SK-N-SH (cell line): ENCODE data around the gene FAM163A. TPM values are rescaled to one million over a fixed set of nuclear protein-coding genes. Genes with fewer than 3 reads are reported as not detected.
A peak's percentile ranks its signal among the peaks of the same experiment; 100 is the strongest.

Experiments
- CTCF ChIA-PET: fragments of 300-600, 350-600 bp; formaldehyde crosslinking; extraction: SDS; loops from one replicate; lab custom pipeline; 2021; lab: Yijun Ruan, JAX
- POLR2A ChIA-PET: fragments of 350-600 bp; sonication (Branson Sonifier 250); formaldehyde crosslinking; extraction: SDS; loops from one replicate; lab custom pipeline; 2020; ENCODE audit warnings: antibody characterized with exemption, inconsistent platforms; lab: Yijun Ruan, JAX
- DNase-seq: peaks from one replicate; pipeline ENCODE4 v3.0.0; 2012
- H2AFZ ChIP-seq: fragments of 200-600 bp; sonication (generic); 2 replicates; pipeline ENCODE4 v1.8.1; 2016; ENCODE audit warnings: antibody characterized with exemption, mild to moderate bottlenecking, low read depth
- H3F3A ChIP-seq: fragments of 200-600 bp; sonication (generic); replicated peaks from 2 replicates; pipeline ENCODE3; 2016; ENCODE audit warnings: antibody characterized with exemption, mild to moderate bottlenecking; ENCODE audit not compliant: insufficient read depth
- H3K27ac ChIP-seq, 2 experiments: fragments of 200-500 bp in 1 of 2; fragments of 200-600 bp in 1 of 2; sonication (Bioruptor generic) in 1 of 2; sonication (generic), shearing (Covaris generic) in 1 of 2; 2 replicates each; pipeline versions ENCODE4 v1.5.1 to v1.6.1; 2014 to 2016; ENCODE audit warnings: low read depth in 2 of 2, inconsistent platforms in 1 of 2, low read length in 1 of 2, mild to moderate bottlenecking in 1 of 2, mixed read lengths in 1 of 2
- H3K27me3 ChIP-seq: fragments of 200-600 bp; sonication (generic), shearing (Covaris generic); 2 replicates; pipeline ENCODE4 v1.6.1; 2016; ENCODE audit warnings: mixed run types; ENCODE audit not compliant: insufficient read depth
- H3K36me3 ChIP-seq, 2 experiments: fragments of 200-500 bp in 1 of 2; fragments of 200-600 bp in 1 of 2; sonication (Bioruptor generic) in 1 of 2; sonication (generic) in 1 of 2; replicated peaks in 1 of 2; 2 replicates each; pipeline versions ENCODE3 to v1.5.1; 2014 to 2016; ENCODE audit warnings: low read length in 1 of 2, mild to moderate bottlenecking in 1 of 2; ENCODE audit not compliant: insufficient read depth in 2 of 2, control insufficient read depth in 1 of 2
- H3K4me1 ChIP-seq, 2 experiments: fragments of 200-500 bp in 1 of 2; fragments of 200-600 bp in 1 of 2; sonication (Bioruptor generic) in 1 of 2; sonication (generic), shearing (Covaris generic) in 1 of 2; 2 replicates each; pipeline versions ENCODE4 v1.5.1 to v1.6.1; 2014 to 2016; ENCODE audit warnings: low read depth in 1 of 2, low read length in 1 of 2, mixed run types in 1 of 2; ENCODE audit not compliant: insufficient read depth in 2 of 2, control insufficient read depth in 1 of 2
- H3K4me2 ChIP-seq: fragments of 200-600 bp; sonication (generic), shearing (Covaris generic); 2 replicates; pipeline ENCODE4 v1.6.1; 2017; ENCODE audit warnings: mixed run types
- H3K4me3 ChIP-seq, 2 experiments: fragments of 200-500 bp in 1 of 2; fragments of 200-600 bp in 1 of 2; sonication (Bioruptor generic) in 1 of 2; sonication (generic), shearing (Covaris generic) in 1 of 2; 2 replicates each; pipeline versions ENCODE4 v1.5.1 to v1.8.1; 2014 to 2016; ENCODE audit warnings: low read depth in 2 of 2, inconsistent platforms in 1 of 2, low read length in 1 of 2, mild to moderate bottlenecking in 1 of 2, mixed read lengths in 1 of 2, moderate library complexity in 1 of 2
- H3K79me2 ChIP-seq: fragments of 200-600 bp; sonication (generic); 2 replicates; pipeline ENCODE4 v1.8.1; 2017; ENCODE audit warnings: mild to moderate bottlenecking; ENCODE audit not compliant: insufficient read depth
- H3K9ac ChIP-seq: fragments of 200-600 bp; sonication (generic); 2 replicates; pipeline ENCODE4 v1.6.1; 2017; ENCODE audit warnings: mixed run types
- H3K9me2 ChIP-seq: fragments of 200-600 bp; sonication (generic); 2 replicates; pipeline ENCODE4 v1.6.1; 2017; ENCODE audit warnings: mixed run types
- H3K9me3 ChIP-seq: fragments of 200-600 bp; sonication (generic); 2 replicates; pipeline ENCODE4 v1.6.1; 2017; ENCODE audit warnings: mixed run types, mild to moderate bottlenecking, moderate library complexity
- H4K20me1 ChIP-seq: fragments of 200-600 bp; sonication (generic); 2 replicates; pipeline ENCODE4 v1.6.1; 2017; ENCODE audit warnings: mild to moderate bottlenecking, mixed run types; ENCODE audit not compliant: insufficient read depth
- CTCF ChIP-seq: fragments of 200-600 bp; sonication (generic); IDR thresholded peaks from 2 replicates; pipeline ENCODE4 v1.6.1; 2017; ENCODE audit warnings: antibody characterized with exemption, mild to moderate bottlenecking, moderate library complexity
- ELF1 ChIP-seq: IDR thresholded peaks from 2 replicates; pipeline ENCODE4 v1.4.0; 2012
- EZH2phosphoT487 ChIP-seq: fragments of 200-600 bp; sonication (generic); IDR thresholded peaks from 2 replicates; pipeline ENCODE4 v1.6.1; 2017; ENCODE audit warnings: low read depth, mixed run types, mild to moderate bottlenecking, antibody characterized with exemption, moderate library complexity, borderline replicate concordance
- FOSL2 ChIP-seq: IDR thresholded peaks from 2 replicates; pipeline ENCODE4 v1.4.0; 2012; ENCODE audit warnings: low read depth, mild to moderate bottlenecking, moderate library complexity, borderline replicate concordance
- FOXM1 ChIP-seq: IDR thresholded peaks from 2 replicates; pipeline ENCODE4 v1.4.0; 2012; ENCODE audit warnings: low read depth, mild to moderate bottlenecking
- JUND ChIP-seq: IDR thresholded peaks from 2 replicates; pipeline ENCODE4 v1.4.0; 2012
- MAX ChIP-seq: IDR thresholded peaks from 2 replicates; pipeline ENCODE4 v1.4.0; 2012; ENCODE audit warnings: low read depth
- MXI1 ChIP-seq: IDR thresholded peaks from 2 replicates; pipeline ENCODE4 v1.6.1; 2012; ENCODE audit warnings: mild to moderate bottlenecking, low read depth, low read length, improper control_type of control experiment
- POLR2AphosphoS5 ChIP-seq: IDR thresholded peaks from 2 replicates; pipeline ENCODE4 v1.6.1; 2012; ENCODE audit warnings: low read depth, low read length
- RCOR1 ChIP-seq: fragments of 150-350 bp; IDR thresholded peaks from 2 replicates; pipeline ENCODE4 v1.6.1; 2017; ENCODE audit warnings: antibody characterized with exemption, low read length
- RFX5 ChIP-seq: IDR thresholded peaks from 2 replicates; pipeline ENCODE4 v1.6.1; 2012; ENCODE audit warnings: mild to moderate bottlenecking, improper control_type of control experiment, low read length
- RXRA ChIP-seq: IDR thresholded peaks from 2 replicates; pipeline ENCODE4 v1.4.0; 2012; ENCODE audit warnings: low read depth, mild to moderate bottlenecking, borderline replicate concordance
- SMC3 ChIP-seq: IDR thresholded peaks from 2 replicates; pipeline ENCODE4 v1.6.1; 2012; ENCODE audit warnings: low read depth, low read length, improper control_type of control experiment
- TAF1 ChIP-seq: IDR thresholded peaks from 2 replicates; pipeline ENCODE4 v1.6.1; 2012; ENCODE audit warnings: low read depth, mild to moderate bottlenecking, low read length, moderate library complexity, borderline replicate concordance
- TCF12 ChIP-seq: IDR thresholded peaks from 2 replicates; pipeline ENCODE4 v1.4.0; 2012
- USF1 ChIP-seq: IDR thresholded peaks from 2 replicates; pipeline ENCODE4 v1.4.0; 2012; ENCODE audit warnings: low read depth, borderline replicate concordance
- YY1 ChIP-seq: IDR thresholded peaks from 2 replicates; pipeline ENCODE4 v1.4.0; 2012; ENCODE audit warnings: low read depth, mild to moderate bottlenecking
- WGBS: methylation state at CpG from one replicate; pipeline ENCODE4 v1.1.6; 2017; ENCODE audit warnings: low lambda C conversion rate; 5-methylcytosine and 5-hydroxymethylcytosine counted together
- polyA plus RNA-seq, 3 experiments: library from polyadenylated mRNA; depleted of rRNA; stranded (reverse); fragments of >200 nt; gene quantifications; 2 replicates each; pipeline ENCODE4 v1.2.3, GENCODE V29; 2012

Gene FAM163A
- polyA plus RNA-seq, 1 of the 3 experiments (the other 2 are of a cell fraction): 0.43 TPM

GRCh38 chr1:179773264-179773663 lies 30.2 kb downstream of the FAM163A start:
- H3K36me3 ChIP-seq: no peaks in the 10 kb centered on the region
- 71% methylated on average over 4 of the region's 4 CpGs for WGBS
- H2AFZ ChIP-seq: no peak overlapping the region
- CTCF ChIA-PET: interaction anchor here (1.3 to 2.9 kb wide), 4 partner anchors 10 to 67 kb away, joined by 3 to 19 read pairs (median 4); no protein-coding TSS in a partner anchor
- TF ChIP-seq RXRA (no peak), SMC3 (no peak), USF1 (no peak), TCF12 (no peak), FOSL2 (no peak), FOXM1 (no peak), TAF1 (no peak), MXI1 (no peak), RCOR1 (no peak), RFX5 (no peak), ELF1 (no peak)
- TF ChIP-seq, all 33 proteins: peak for 0
- peak overlapping the region in 1 of 2 experiments; percentile 20; a peak in 1 of 4 replicates for H3K27ac ChIP-seq
- no peak overlapping the region for H3K9ac ChIP-seq
- H3K4me2 ChIP-seq: no peak overlapping the region
- no peaks in the 10 kb centered on the region for H3K79me2 ChIP-seq
- H3K4me1 ChIP-seq: peaks cover 0 to 38% of the 10 kb centered on the region in 2 experiments; a peak in 2 of 4 replicates
- H3K9me3 ChIP-seq: no peaks in the 10 kb centered on the region
- no peaks in the 10 kb centered on the region for H4K20me1 ChIP-seq
- H3K4me3 ChIP-seq: no peak overlapping the region
- H3F3A ChIP-seq: no peaks in the 10 kb centered on the region
- H3K9me2 ChIP-seq: no peaks in the 10 kb centered on the region
- H3K27me3 ChIP-seq: no peaks in the 10 kb centered on the region; the same call in 1 of the 2 replicates
- POLR2A ChIA-PET: no interaction called here
- no peak for DNase-seq

- no peaks in the 10 kb centered on the region for H3K79me2 ChIP-seq
- H2AFZ ChIP-seq: no peak overlapping the region
- H3K36me3 ChIP-seq: no peaks in the 10 kb centered on the region
- no peak for DNase-seq
- H3K4me1 ChIP-seq: peaks cover 0 to 45% of the 10 kb centered on the region in 2 experiments; a peak in 2 of 4 replicates
- ChIA-PET POLR2A (interaction anchor here (0.8 to 1.0 kb wide), 2 partner anchors 13 to 29 kb away, joined by 3 to 5 read pairs; no protein-coding TSS in a partner anchor), CTCF (interaction anchor here (1.1 to 1.5 kb wide), 7 partner anchors 10 to 68 kb away, joined by 3 to 6 read pairs (median 3); no protein-coding TSS in a partner anchor)
- no peak overlapping the region for H3K4me2 ChIP-seq
- no peaks in the 10 kb centered on the region for H3K9me3 ChIP-seq
- H3K9me2 ChIP-seq: no peaks in the 10 kb centered on the region
- no peak overlapping the region for H3K9ac ChIP-seq
- TF ChIP-seq YY1: no peak
- no peak for TF ChIP-seq RFX5
- no peak for TF ChIP-seq EZH2phosphoT487
- no peak for TF ChIP-seq CTCF
- no peak for TF ChIP-seq JUND
- TF ChIP-seq MAX: no peak
- no peak for TF ChIP-seq RCOR1
- no peak for TF ChIP-seq POLR2AphosphoS5
- H3F3A ChIP-seq: no peaks in the 10 kb centered on the region
- H4K20me1 ChIP-seq: no peaks in the 10 kb centered on the region
- H3K4me3 ChIP-seq: no peak overlapping the region
- H3K27ac ChIP-seq: peak overlapping the region in 1 of 2 experiments; percentile 20; a peak in 1 of 4 replicates
- H3K27me3 ChIP-seq: no peaks in the 10 kb centered on the region; the same call in 1 of the 2 replicates
- WGBS: 55% methylated on average over 2 of the region's 2 CpGs
Observed at GRCh38 chr1:179774000-179774399, 30.9 kb downstream of the FAM163A start.
